ENCODE results near the gene CLSTN2.
"Not testable (repeated sequence)": the region's sequence is repeated elsewhere in the genome, so short reads cannot be mapped to it uniquely, and the experiment has no call there.

CLSTN2 gene

DNA sequence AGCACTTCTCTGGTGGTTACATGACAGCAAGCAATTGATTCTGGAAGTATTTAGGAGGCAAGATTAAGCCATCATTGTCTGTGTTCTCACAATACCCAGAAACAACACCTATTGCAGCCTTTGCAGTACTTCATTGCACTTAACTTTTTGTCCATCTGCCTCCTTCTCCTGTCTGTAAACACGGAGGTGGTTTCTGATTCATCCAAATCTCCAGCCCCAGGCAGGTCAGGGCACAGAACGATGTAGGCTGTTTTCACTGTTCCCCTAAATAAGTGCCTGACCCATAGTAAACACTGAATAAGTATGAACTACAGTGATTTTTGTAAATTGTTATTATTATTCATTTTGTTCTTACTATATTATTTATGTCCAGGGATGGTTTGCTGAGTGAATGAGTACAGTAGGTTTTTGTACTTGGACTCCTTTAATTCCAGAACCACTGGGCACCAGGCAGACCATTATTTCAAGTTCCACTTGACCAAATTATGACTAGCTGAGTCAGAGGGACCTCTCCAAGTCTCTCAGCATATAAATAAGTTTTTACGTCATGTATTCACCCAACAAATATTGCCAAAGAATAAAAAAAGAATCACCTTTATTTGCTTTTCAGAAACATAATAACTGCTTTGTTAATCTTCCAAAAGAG, 459.6 kb downstream of the CLSTN2 start:
- DNase-seq: peak in 1 of 2 experiments; percentile 54

DNA sequence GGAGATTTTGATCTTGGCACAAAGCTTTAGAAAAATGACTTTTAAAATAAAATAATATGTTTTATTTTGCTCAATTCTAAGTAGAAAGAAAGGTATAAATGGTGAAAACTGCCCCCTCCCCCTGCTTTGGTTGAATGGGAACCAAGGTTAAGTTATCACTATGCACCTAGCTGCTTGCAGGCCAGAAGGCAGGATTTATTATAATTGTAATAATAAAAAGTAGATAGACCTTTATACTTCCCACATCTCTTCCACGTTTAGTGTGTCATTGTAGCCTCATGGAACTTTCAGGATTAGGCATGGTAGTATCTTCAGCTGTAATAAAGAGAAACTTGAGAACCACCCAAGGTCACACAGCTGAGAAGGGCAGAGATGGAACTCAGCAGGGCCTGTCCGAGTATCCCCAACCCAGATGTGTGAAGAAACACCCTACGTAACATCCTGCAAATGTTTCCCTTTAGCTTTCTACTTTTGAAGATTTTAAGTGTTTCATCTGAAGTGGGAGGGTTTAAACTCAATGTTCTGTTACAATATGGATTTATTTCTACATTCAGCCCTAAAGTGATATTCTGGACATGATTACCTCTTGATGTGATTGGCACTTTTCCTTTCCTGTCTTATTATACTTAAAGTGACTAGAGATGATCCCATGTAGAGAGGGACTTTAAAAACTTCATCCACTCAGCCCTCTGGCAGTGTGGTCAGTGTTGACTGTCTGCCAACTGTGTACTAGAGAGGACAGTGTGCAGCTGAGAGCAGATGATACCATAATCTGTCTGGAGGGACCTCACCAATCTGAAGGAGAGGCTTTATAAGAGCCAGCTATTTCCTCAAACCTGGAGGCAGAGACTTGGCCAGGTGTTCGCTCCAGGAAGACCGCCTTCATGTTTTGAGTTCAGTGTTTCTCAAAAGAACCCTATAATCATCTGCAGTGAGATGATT, 460.4 kb downstream of the CLSTN2 start:
- peak; percentile 35 to 43 for DNase-seq

DNA sequence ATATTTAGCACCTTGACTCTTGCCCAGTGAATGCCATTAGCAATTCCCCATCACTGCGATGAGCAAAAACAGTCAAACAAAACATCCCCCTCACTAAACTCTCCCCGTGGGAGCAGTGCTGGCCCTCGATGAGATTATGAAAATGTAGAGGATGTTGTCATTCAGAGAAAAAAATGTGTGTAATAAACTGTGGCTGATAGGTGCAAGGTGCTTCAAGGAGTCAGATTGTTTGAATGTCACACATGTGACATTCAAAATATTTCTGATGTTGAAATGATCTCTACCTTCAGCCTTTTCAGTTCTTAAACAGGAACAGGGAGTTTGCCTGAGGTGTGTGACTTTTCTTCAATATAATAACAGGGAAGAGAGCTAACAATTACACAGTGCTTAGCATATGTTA, 461.1 kb downstream of the CLSTN2 start:
- no peak for DNase-seq

DNA sequence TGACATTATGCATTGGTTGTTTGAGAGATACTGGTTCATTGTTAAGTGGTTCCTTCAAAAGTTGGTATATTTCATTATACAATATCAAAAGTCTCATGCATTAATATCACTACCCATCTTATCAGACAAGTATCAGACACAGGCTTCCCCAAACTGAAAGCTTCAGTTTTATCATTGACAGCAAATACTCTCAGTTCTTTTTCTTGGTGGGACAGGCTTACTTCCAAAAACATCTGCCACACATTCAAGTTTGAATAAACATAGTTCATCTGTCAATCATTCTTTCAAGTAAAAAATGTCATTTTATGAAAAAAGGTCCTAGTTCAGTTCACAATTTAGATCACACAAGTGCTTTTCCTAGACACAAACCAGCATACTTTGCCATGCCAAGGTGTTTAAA, 462.9 kb downstream of the CLSTN2 start:
- no peak for DNase-seq

DNA sequence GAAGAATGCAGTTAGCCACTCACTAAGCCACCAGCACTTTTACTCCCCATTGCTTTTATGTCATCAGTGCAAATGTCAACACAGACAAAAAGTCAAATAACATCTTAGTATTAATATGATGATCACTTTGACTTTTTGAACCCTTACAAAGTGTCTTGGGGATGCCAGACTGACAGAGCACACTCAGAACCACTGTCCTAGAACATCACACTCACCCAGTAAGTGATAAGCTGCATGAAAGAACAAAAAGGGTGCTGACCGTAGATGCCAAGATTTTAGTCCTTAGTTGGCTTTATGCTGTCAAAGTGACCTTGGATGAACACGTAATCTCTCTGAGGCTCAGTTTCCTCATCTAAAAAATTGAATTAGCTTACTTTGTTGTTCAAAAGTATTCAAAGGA, 463.4 kb downstream of the CLSTN2 start:
- DNase-seq: no peak

GRCh38 chr3:140399871-140400270, 464.9 kb downstream of the CLSTN2 start:
- no peak for DNase-seq

- no peak for DNase-seq
Measured at GRCh38 chr3:140403079-140403478, 468.1 kb downstream of the CLSTN2 start.

- DNase-seq: peak in 1 of 2 experiments; percentile 27
Measured at GRCh38 chr3:140403608-140404007, 468.6 kb downstream of the CLSTN2 start.

DNA sequence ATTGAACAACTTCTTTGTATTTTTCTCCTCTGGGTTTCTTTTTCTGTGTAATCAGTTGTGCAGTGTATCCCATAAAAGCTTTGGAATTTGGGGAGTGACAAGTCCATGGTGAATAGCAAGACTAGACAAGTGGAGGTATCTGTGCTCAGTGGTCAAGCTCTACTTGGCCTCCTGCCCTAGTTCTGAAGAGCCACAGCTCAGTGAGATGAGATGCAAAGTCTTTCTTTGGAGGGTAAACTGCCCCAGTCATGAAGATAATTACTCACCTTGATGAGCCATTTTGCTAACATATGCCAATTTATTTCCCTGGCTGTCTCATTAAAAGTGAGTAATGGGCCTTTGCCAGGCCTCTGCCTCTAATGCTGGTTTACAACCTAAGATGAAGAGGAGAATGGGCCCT, 471.7 kb downstream of the CLSTN2 start:
- no peak for DNase-seq

DNA sequence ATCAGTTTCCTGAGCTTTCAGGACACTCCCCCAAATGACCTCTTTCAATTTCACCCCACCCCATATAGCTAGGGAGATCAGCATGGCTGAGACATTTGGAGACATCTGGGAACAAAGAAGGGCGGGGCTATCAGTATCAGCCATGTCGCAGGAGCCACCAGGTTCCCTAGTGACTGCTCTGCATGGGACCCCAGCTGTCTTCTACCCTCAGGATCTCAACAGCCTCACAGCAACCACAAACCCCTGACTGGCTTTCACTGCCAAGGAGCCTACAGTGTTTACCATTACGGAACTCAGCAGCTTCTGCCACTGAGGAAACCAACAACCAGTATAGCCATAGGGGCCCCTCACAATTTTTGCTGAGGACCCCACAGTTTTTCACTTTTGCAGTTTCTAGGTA, 473.3 kb downstream of the CLSTN2 start:
- no peak for DNase-seq

DNA sequence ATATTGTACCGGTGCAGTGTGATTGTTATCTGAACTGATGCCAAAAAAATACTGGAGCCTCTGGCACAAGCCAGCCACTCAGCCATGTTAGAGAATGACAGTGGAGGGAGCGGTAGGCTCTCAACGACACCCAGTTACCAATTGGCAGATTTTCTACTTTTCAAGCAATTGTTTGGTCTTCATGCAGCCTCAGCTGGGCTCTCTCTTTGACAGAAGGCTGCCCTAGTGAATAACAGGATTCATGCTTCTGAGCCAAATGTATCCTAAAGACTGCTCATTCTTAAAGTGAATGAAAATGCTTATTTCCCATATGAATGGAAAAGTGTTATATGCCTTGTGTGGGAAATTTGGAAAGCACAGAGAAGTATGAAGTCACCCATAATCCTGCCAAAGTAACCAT, 481.7 kb downstream of the CLSTN2 start:
- no peak for DNase-seq

DNA sequence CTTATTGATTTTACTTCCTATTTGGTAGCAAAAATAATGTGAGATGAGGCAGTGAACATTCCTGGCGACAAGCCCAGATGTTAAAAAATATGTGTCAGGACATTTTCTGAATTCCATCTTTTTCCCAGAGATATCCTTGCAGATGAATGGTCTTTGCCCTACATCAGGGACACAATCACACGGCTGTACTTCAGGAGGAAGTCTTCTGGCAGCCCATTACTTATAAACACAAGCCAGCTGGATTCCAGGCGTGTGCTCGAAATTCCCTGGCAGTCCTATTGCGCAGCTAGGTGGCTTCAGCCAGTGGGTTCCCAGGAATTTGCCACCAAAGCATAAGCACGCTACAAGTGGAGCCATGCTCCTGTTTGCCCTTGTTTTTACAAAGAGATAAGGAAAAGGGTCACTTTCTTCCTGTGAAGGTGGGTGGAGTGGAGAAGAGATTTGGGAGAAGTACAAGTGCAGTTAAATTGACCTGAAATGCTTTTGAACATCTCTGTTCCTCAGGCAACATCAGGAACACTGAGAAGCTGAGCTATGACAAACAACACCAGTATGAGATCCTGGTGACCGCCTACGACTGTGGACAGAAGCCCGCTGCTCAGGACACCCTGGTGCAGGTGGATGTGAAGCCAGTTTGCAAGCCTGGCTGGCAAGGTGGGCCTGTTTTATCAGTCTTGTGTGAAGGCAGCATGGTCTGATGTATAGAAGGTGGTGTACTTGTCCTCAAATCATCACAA, 485.8 kb downstream of the CLSTN2 start:
- no peak for DNase-seq

DNA sequence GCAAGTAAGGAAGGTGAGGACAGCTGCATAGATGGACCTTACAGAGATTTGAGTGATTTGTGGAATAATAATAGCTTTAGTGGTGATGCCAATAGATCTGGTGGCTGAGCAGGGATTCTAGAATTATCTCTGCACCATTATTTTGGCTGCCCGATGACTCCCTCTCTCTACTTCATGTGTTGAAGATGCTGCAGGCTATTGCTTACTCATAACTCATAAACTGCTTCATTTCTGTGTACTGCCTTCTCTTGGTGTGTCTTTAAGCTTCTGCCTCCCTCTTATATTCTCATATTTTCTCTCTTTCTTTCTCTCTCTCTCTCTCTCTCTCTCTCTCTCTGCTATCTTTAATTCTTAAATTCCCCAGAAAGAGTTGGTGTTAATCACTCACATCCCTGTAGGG, 486.9 kb downstream of the CLSTN2 start:
- no peak for DNase-seq

GRCh38 chr3:140423146-140423545, 488.2 kb downstream of the CLSTN2 start:
- no peak for DNase-seq

DNA sequence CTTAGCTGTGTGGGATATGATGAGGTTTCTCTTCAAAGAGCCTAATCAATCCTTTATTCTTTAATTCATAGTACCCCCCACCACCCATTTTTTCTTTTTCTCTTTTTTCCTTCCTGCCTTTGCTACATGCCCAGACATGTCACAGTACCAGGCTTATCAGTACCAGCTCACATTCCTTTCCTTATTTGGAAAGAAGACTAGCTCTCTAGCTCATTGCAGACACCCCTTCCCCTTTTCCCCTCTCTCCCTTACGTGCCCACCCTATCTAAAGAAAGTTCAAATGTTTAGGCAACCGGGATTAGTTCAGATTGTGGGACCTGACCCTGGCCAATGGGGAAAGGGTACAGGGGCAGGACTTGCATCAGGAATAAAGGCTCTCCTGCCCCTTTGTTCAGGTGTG, 488.6 kb downstream of the CLSTN2 start:
- not testable (repeated sequence) for DNase-seq

DNA sequence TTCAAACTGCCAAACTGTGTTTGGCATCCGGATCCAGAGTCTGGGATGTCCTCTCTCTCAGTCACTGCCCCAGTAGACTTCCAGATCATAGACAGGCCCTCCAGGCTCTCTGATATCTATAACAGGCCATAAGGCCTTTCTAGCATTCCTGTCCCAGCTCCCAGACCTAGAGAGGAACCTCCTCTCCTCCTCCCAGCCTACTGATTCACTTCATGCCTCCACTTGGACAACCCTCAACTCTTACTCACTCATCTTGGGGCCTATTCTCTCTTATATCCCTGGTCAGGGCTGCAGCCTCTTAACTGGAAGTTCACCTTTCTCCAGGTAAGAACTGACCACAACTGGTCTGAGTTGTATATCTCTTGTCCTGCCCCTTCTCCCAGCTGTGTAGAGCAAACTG, 489.2 kb downstream of the CLSTN2 start:
- no peak for DNase-seq

- no peak for DNase-seq
Measured at GRCh38 chr3:140424726-140425125, 489.7 kb downstream of the CLSTN2 start.

- no peak for DNase-seq
Measured at GRCh38 chr3:140427786-140428185, 492.8 kb downstream of the CLSTN2 start.

DNA sequence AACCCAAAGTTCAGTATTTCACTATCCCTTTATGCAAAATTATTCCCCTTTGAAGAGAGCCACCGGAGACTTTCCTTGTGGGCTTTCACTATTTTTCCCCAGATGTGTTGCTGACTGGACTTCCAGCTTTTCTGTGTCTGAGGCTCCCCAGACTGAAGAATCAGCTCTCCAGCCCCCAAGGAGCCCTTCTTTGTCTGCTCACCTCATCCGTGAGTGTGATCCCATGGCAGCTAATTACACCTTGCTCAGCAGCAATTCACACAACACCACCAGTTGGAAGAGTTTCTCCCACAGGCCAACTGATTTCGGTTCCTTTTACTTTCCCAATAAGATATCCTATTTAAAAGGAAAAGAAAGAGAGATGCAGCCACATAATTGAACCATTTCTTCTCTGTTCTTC, 493.4 kb downstream of the CLSTN2 start:
- DNase-seq: no peak

DNA sequence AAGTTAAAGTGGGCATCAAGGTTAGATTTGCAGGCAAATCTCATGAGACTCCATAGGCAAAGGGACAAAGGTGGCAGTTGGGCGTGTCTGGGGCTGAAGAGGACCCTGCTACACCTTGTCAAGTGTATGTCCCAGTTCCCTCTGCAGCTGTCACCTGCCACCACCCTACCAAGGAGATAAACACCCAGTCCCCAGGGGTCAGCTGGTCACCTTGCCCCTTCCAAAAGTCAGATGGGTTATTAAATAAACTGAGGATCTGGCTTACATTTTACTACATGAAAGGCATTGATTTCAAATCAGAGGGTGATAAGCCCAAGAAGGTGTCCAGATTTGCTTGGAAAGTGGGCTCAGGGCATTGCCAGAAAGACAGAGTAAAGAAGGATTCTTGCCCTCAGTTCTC, 494.8 kb downstream of the CLSTN2 start:
- no peak for DNase-seq

GRCh38 chr3:140430494-140430893, 495.5 kb downstream of the CLSTN2 start:
- no peak for DNase-seq

GRCh38 chr3:140432229-140432669, 497.3 kb downstream of the CLSTN2 start:
- peak; percentile 39 to 78 for DNase-seq

DNA sequence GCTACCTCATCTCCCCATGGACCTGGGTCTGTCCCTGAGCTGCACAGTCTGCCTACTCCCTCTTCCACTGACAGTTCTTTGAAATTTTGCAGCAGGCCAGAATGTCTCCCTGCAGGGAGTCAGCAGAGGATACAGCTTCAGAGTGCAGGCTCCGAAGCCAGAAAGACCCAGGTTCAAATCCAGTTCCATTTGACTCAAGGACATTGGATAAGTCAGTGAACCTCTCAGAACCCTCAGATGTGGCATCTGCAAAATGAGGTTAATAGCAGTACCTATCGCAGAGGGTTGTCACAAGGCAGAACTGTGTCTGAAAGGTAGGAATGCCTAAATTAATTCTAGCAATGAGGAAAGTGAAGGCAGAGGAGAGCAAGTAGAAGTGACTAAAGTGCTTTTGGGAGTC, 498.4 kb downstream of the CLSTN2 start:
- no peak for DNase-seq

Data from SHP77 (cell line).